Liver (tissue), 3 donors: ENCODE data around the gene FASTK.

Experiments
- EGR1 ChIP-seq, 2 donors: IDR thresholded peaks; 2 replicates each; pipeline ENCODE4 v1.6.1; 2016 to 2018; ENCODE audit warnings: antibody characterized with exemption in 2 of 2, low read depth in 2 of 2
- GABPA ChIP-seq, 2 donors: IDR thresholded peaks in 1 of 2; conservative IDR thresholded peaks in 1 of 2; 2 replicates each; pipeline ENCODE4 v1.6.1; 2016; ENCODE audit warnings: antibody characterized with exemption in 2 of 2, mild to moderate bottlenecking in 1 of 2, moderate library complexity in 1 of 2
- RXRA ChIP-seq, 2 donors: IDR thresholded peaks; 2 replicates each; pipeline ENCODE4 v1.6.1; 2017 to 2018; ENCODE audit warnings: antibody characterized with exemption in 2 of 2, mild to moderate bottlenecking in 1 of 2
- TAF1 ChIP-seq: conservative IDR thresholded peaks from 2 replicates; pipeline ENCODE4 v1.6.1; 2016; ENCODE audit warnings: antibody characterized with exemption, mild to moderate bottlenecking
- YY1 ChIP-seq: IDR thresholded peaks from 2 replicates; pipeline ENCODE4 v1.6.1; 2016; ENCODE audit warnings: antibody characterized with exemption, mild to moderate bottlenecking
- TF ChIP-seq, protein P1 (sequence below): IDR thresholded peaks from 2 replicates; pipeline ENCODE4 v1.6.1; 2016; ENCODE audit warnings: antibody characterized with exemption
- TF ChIP-seq, protein P2 (sequence below): fragments of 150-350 bp; IDR thresholded peaks from 2 replicates; pipeline ENCODE4 v1.5.1; 2017; ENCODE audit warnings: improper control_type of control experiment, low read depth, low read length; ENCODE audit not compliant: missing input control
- TF ChIP-seq, protein P3 (sequence below): IDR thresholded peaks from 2 replicates; pipeline ENCODE4 v1.6.1; 2016; ENCODE audit warnings: antibody characterized with exemption, mild to moderate bottlenecking
- TF ChIP-seq, protein P4 (sequence below): IDR thresholded peaks from 2 replicates; pipeline ENCODE4 v1.6.1; 2016; ENCODE audit warnings: antibody characterized with exemption
- TF ChIP-seq, protein P5 (sequence below): IDR thresholded peaks from 2 replicates; pipeline ENCODE4 v1.6.1; 2016; ENCODE audit warnings: antibody characterized with exemption
- donor health status: healthy.
- donor health status: healthy.

DNA sequence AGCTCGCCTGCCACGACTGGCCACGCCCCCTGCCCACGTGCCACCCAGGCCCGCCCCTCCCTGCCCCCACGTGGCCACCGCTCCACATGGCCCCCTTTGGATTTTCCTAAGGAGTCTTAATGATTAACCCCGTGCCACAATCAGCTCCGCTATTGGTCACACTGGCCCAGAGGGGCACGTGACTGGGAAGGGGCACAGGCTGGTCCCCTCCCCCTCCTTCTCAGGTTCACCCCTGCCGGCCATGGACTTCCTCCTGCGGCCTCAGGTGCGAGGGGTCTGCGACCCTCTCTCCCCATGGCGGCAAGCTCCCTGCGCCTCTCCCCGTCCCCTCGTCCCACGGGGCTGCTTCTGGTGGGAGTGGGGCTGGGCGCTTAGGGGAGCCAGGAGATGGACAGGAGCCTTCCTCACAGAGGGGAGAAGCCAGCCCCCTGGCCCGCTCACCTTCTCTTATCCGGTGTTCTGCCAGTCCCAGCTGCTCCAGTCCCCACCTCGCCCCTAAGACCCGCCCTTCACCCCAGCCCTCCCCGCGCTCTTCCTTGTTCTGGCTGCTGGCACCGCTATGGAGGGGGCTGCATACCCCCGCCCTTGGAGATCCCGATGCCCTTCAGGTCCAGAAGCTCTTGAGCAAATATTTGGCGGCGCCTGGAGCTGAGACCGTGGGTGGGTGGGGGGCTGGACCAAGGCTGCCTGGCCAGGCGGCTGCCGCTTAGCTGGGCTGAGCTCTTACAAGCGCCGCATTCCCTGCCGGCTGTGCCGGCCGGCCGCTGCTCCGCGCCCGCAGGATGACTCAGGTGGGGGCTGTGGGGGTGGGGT lies 18.0 kb downstream of the FASTK start:
- TF ChIP-seq GABPA (IDR thresholded peaks at IDR 0.05 in 1 of 2, conservative IDR thresholded peaks at IDR 0.05 in 1 of 2) = peak in 1 of 2 donors; percentile 10
- TF ChIP-seq, protein P1, sequence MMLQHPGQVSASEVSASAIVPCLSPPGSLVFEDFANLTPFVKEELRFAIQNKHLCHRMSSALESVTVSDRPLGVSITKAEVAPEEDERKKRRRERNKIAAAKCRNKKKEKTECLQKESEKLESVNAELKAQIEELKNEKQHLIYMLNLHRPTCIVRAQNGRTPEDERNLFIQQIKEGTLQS = peak; percentile 31
- TF ChIP-seq, protein P2, sequence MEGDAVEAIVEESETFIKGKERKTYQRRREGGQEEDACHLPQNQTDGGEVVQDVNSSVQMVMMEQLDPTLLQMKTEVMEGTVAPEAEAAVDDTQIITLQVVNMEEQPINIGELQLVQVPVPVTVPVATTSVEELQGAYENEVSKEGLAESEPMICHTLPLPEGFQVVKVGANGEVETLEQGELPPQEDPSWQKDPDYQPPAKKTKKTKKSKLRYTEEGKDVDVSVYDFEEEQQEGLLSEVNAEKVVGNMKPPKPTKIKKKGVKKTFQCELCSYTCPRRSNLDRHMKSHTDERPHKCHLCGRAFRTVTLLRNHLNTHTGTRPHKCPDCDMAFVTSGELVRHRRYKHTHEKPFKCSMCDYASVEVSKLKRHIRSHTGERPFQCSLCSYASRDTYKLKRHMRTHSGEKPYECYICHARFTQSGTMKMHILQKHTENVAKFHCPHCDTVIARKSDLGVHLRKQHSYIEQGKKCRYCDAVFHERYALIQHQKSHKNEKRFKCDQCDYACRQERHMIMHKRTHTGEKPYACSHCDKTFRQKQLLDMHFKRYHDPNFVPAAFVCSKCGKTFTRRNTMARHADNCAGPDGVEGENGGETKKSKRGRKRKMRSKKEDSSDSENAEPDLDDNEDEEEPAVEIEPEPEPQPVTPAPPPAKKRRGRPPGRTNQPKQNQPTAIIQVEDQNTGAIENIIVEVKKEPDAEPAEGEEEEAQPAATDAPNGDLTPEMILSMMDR = peak; percentile 10
- peak; percentile 38 to 45 for TF ChIP-seq RXRA (IDR thresholded peaks at IDR 0.05)
- TF ChIP-seq YY1 = peak; percentile 80
- TF ChIP-seq, protein P3, sequence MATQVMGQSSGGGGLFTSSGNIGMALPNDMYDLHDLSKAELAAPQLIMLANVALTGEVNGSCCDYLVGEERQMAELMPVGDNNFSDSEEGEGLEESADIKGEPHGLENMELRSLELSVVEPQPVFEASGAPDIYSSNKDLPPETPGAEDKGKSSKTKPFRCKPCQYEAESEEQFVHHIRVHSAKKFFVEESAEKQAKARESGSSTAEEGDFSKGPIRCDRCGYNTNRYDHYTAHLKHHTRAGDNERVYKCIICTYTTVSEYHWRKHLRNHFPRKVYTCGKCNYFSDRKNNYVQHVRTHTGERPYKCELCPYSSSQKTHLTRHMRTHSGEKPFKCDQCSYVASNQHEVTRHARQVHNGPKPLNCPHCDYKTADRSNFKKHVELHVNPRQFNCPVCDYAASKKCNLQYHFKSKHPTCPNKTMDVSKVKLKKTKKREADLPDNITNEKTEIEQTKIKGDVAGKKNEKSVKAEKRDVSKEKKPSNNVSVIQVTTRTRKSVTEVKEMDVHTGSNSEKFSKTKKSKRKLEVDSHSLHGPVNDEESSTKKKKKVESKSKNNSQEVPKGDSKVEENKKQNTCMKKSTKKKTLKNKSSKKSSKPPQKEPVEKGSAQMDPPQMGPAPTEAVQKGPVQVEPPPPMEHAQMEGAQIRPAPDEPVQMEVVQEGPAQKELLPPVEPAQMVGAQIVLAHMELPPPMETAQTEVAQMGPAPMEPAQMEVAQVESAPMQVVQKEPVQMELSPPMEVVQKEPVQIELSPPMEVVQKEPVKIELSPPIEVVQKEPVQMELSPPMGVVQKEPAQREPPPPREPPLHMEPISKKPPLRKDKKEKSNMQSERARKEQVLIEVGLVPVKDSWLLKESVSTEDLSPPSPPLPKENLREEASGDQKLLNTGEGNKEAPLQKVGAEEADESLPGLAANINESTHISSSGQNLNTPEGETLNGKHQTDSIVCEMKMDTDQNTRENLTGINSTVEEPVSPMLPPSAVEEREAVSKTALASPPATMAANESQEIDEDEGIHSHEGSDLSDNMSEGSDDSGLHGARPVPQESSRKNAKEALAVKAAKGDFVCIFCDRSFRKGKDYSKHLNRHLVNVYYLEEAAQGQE = peak; percentile 26
- peak in 1 of 2 donors; percentile 45 for TF ChIP-seq EGR1 (IDR thresholded peaks at IDR 0.05; ENCODE audit: low read depth in 2 of 2)
- no peak for TF ChIP-seq TAF1
- TF ChIP-seq, protein P4, sequence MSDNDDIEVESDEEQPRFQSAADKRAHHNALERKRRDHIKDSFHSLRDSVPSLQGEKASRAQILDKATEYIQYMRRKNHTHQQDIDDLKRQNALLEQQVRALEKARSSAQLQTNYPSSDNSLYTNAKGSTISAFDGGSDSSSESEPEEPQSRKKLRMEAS = peak; percentile 78
- TF ChIP-seq, protein P5, sequence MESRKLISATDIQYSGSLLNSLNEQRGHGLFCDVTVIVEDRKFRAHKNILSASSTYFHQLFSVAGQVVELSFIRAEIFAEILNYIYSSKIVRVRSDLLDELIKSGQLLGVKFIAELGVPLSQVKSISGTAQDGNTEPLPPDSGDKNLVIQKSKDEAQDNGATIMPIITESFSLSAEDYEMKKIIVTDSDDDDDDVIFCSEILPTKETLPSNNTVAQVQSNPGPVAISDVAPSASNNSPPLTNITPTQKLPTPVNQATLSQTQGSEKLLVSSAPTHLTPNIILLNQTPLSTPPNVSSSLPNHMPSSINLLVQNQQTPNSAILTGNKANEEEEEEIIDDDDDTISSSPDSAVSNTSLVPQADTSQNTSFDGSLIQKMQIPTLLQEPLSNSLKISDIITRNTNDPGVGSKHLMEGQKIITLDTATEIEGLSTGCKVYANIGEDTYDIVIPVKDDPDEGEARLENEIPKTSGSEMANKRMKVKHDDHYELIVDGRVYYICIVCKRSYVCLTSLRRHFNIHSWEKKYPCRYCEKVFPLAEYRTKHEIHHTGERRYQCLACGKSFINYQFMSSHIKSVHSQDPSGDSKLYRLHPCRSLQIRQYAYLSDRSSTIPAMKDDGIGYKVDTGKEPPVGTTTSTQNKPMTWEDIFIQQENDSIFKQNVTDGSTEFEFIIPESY = no peak
